Stimulated activated naive CD8-positive, alpha-beta T cell treated with anti-CD3 and anti-CD28 coated beads, Interleukin-15, amount 100 ng/mL, for 72 hours (primary cell): ENCODE data around the gene ISG20L2.

Source experiments
- ATAC-seq: fragments of 150-1000 bp; cut with Tn5 transposase; 2 replicates; pipeline ENCODE4 v1.10.0; 2021; ENCODE audit warnings: mild to moderate bottlenecking, moderate library complexity
- DNase-seq, 2 donors: peaks; one replicate each; pipeline ENCODE4 v3.0.0; 2021 to 2022
- H3K27ac Mint-ChIP-seq, 2 donors: one replicate each; pipeline ENCODE4 v1.8.0; 2022; ENCODE audit warnings: mild to moderate bottlenecking in 2 of 2, mixed read lengths in 2 of 2, moderate library complexity in 2 of 2
- H3K27me3 Mint-ChIP-seq: one replicate; pipeline ENCODE4 v1.8.0; 2022; ENCODE audit warnings: mixed read lengths
- H3K4me1 Mint-ChIP-seq: one replicate; pipeline ENCODE4 v1.8.0; 2022; ENCODE audit warnings: mild to moderate bottlenecking, mixed read lengths
- H3K4me3 Mint-ChIP-seq, 2 donors: one replicate each; pipeline ENCODE4 v1.8.0; 2022; ENCODE audit warnings: mild to moderate bottlenecking in 2 of 2, mixed read lengths in 2 of 2, moderate library complexity in 1 of 2
- H3K9me3 Mint-ChIP-seq, 2 donors: one replicate each; pipeline ENCODE4 v1.8.0; 2022; ENCODE audit warnings: mixed read lengths in 2 of 2

ISG20L2 gene

DNA sequence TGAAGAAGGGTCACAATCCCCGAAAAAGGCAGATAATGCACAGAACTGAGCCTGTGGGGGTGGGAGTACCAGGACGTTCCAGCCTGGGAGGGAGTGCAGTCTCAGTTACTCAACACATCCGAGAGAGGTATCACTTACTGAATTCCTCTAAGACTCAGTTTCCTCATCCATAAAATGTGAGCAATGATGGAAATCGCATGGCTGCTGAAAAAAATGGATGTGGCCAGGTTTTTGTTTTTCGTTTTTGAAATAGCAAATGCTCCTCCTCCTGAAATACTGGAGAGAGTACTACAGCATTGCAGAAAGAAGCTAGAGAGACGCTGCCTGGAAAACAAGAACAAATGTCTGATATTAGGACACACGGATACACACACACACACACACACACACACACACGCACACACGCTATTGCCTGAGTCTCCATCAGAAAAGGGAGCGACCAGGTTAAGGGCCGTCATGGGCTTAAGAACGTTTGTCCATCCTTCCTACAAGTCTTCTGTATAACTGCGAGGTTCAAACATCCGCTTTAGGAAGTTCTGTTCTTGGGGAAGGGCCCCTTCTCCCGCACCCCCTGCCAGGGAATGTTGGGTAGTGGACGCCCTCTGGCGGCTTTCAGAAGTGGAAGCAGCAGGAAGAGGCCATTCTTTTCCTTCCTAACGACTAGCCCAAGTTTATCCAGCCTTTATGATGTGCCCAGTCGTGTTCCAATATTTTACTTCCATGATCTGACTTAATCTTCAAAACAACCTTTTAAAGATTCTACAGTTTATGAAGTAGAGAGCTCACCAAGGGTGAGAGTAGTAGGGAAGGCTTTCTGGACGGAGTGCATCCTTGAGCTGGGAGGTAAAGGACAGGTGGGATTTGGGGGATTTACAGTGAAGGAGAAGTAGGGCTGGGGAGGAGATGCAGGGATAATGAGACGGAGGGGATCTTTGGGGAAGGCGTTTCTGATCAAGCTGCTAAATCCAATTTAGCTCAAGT is 50.7 kb downstream of the ISG20L2 start:
- Mint-ChIP-seq H3K4me1 (peaks cover 18% of the 10 kb centered on the region), H3K9me3 (no peaks in the 10 kb centered on the region), H3K27me3 (peaks cover 92% of the 10 kb centered on the region), H3K4me3 (peak overlapping the region in 1 of 2 donors; percentile 39), H3K27ac (no peak overlapping the region)
- ATAC-seq (no peak), DNase-seq (no peak)

DNA sequence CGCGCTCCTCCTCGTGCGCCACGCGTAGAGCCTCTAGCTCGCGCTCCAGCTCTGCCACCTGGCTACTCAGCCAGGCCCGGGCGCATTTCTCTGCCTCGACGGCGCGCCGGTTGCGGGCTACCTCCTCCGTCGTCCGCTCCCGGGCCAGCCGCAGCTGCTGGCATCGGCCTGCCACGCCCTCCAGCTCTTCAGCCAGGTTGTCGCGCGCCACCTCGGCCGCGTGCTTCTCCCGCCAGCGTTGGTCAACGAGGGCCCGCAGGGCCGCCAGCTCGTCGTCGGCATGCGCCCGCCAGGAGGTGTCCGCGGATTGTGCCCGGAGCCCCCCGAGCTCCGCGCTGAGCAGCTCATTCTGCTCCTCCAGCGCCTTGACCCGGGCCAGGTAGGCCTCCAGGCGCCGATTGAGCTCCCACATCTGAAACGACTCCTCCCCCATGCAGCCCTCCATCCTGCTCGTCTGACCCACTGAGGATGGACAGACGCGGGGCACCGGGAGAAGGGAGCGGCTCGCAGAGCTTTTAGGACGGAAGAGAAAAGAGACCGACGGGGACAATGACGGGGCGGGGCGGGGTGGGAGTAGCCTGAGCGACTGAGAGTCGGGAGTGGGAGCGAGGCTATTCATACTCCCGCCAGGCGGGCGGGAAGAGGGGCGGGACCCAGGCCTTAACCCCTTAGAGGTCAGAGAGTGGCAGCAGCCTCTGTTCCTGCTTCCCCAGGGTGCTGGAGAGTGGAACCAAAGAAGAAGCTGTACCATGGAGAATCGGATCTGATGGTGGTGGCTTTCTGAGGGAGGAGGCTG is 51.5 kb downstream of the ISG20L2 start, which contains the start of gene NES:
TSS of gene NES (minus strand) at position 588 of the 796 bp plus-strand sequence. CDS start at position 445, 143 bp downstream.
- Mint-ChIP-seq H3K27me3 (peaks cover 97% of the 10 kb centered on the region), H3K9me3 (no peaks in the 10 kb centered on the region), H3K4me1 (peaks cover 18% of the 10 kb centered on the region), H3K4me3 (peak within 1 kb of the TSS; percentile 36 to 39), H3K27ac (peak within 1 kb of the TSS in 1 of 2 donors; percentile 68)
- ATAC-seq (no peak), DNase-seq (no peak)

DNA sequence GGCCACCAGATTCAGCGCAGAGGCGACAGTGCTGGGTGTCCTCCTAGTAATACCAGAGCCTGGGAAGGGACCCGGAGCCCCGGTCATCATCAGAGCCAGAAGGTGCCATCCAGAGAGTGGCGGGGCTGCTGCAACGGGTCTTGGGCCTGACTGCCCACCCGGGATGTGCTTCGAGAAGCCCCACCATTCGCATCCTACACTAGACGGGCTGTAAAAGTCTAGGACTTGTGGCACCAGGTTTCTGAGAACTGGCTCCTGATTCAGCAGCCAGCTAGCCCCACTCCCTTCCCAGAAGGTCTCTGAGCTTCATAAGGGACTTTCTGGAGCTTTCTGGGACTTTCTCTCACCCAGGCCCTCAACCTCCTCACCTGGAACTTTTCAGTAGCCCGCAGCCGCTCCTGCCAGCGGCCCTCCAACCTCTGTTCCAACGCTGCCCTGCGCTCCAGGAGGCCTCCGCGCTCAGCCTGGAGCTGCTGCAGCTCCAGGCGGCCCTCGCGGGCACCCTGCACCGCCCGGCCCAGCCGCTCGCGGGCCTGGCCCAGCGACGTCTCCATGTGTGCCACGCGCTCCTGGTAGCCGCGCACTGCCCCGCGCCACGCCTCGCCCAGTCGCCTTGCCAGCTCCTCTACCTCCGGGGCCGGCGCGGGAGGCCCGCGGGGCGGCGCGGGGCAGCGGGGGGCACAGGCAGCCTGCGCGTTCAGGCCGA is 52.3 kb downstream of the ISG20L2 start:
- Mint-ChIP-seq H3K4me1 (peaks cover 18% of the 10 kb centered on the region), H3K4me3 (no peak overlapping the region), H3K9me3 (no peaks in the 10 kb centered on the region), H3K27me3 (peaks cover 97% of the 10 kb centered on the region), H3K27ac (no peak overlapping the region)
- ATAC-seq (no peak), DNase-seq (no peak)

DNA sequence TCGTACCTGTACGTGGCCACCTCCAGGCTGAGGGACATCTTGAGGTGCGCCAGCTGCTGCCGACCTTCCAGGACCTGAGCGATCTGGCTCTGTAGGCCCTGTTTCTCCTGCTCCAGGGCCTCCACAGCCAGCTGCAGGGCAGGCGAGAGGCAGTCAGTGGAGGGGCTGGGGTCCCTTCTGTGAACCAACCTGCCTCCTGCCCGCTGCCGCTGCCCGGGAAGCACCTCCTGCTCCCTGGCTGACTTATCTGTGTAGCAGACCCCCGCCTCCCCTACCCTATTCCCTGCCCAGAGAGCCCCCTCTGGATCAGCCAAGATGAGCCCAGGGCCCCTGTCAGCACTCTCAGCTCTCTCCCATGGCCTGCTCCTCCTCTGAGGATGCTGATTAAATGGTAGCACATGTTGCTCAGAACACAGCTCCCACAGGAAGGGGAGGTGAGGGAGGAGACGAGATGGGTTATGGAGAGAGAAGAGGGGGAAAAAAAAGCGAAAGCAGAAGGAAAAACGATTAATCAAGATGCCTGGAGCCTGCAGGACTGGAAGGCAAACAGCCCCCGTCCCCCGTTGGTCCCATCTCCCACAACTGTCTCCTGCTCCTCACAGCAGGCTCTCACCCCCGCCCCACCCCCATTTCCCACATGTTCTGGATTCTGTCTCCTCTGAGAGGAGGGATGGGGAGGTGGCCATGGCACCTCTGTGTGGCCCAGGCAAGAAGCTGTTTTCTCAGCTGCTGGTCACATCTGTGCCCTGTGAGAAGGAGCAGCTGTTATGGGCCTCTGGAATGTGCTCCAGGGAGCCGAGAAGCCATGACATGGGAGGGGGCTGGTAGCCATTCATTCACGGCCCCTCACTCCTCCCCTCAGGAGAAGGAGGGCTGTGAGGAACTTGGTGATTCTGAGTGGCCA is 53.1 kb downstream of the ISG20L2 start:
- no peak for DNase-seq
- H3K27me3 Mint-ChIP-seq, result peaks cover 94% of the 10 kb centered on the region

DNA sequence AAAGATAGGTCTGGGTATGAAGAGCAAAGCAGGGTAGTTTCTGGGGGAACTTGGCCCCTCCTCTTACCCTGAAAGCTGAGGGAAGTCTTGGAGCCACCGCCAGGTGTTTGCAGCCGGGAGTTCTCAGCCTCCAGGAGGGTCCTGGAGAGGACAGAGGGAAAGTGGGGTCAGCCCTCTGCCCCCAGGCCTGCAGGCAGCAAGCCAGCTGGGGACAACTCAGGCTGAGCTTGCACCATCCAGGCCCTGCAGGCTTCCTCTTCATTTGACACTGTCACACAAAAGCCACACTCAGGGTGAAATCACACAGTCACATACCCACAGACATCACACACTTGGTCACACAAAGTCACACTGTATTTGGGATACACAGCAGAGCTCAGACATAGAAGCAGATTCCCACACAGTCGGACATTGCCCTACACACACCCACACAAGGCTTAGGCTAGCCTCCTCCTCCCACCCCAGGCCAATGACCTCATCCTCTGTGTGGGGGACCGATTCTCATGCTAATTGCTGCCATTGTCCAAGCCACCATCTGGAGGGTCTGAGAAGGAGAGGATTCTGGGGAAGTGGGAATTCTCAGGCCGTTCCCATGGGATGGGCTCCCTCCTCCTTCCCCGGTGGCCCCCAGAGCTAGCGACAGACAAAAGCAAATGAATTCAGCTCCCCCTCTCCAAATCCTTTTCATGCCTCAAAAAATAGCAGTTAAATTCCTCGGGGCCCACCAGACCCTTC is 55.0 kb downstream of the ISG20L2 start:
- Mint-ChIP-seq H3K4me1 (peaks cover 18% of the 10 kb centered on the region), H3K4me3 (no peak overlapping the region), H3K27ac (no peak overlapping the region), H3K9me3 (no peaks in the 10 kb centered on the region), H3K27me3 (peaks cover 76% of the 10 kb centered on the region)
- DNase-seq (no peak), ATAC-seq (no peak)

More for the DNA sequence above, 53.1 kb downstream of the ISG20L2 start:
- peaks cover 18% of the 10 kb centered on the region for H3K4me1 Mint-ChIP-seq
- no peak overlapping the region for H3K4me3 Mint-ChIP-seq
- peak overlapping the region in 1 of 2 donors; percentile 67 for H3K27ac Mint-ChIP-seq
- ATAC-seq, result no peak
- H3K9me3 Mint-ChIP-seq, result no peaks in the 10 kb centered on the region
